Measurements from ENCODE around the gene MNDA.

GRCh38 chr1:158803678-158804077, 27.5 kb upstream of the MNDA start:
- no peak for TF ChIP-seq CTCF (conservative IDR thresholded peaks at IDR 0.05; ENCODE audit: low read depth, low read length)
- TF ChIP-seq EZH2 (IDR thresholded peaks at IDR 0.05; ENCODE audit: low read length, unreplicated experiment) = no peak

All from PC-3 (cell line).